Temporal lobe (tissue), 1 donor: ENCODE results near the gene TARDBP. TPM values are rescaled to one million over a fixed set of nuclear protein-coding genes. Genes with fewer than 3 reads are reported as not detected.

Source experiments
- total RNA-seq: library from RNA; depleted of rRNA; stranded (reverse); fragments of >200 nt; gene quantifications from one replicate; pipeline ENCODE4 v1.2.3, GENCODE V29; 2014

The TARDBP gene
- total RNA-seq, 1 donor from 2014 or later = 147 TPM

Other genes starting within 250 kb of the TARDBP start
- 0.98 TPM for gene CASZ1, start 216.0 kb upstream of the TARDBP start, total RNA-seq
- not detected for gene MASP2, start 34.6 kb downstream of the TARDBP start, total RNA-seq
- 35.4 TPM for gene SRM, start 47.4 kb downstream of the TARDBP start, total RNA-seq
- 34.9 TPM for gene EXOSC10, start 87.2 kb downstream of the TARDBP start, total RNA-seq
- 0.25 TPM for gene ANGPTL7, start 176.7 kb downstream of the TARDBP start, total RNA-seq
- 36.6 TPM for gene MTOR, start 249.9 kb downstream of the TARDBP start, total RNA-seq